Kidney (tissue), 14 donors: ENCODE data around the gene MRGPRE. TPM values are rescaled to one million over a fixed set of nuclear protein-coding genes. Genes with fewer than 3 reads are reported as not detected.

Experiments used
- DNase-seq, 5 donors: peaks; one replicate each; pipeline ENCODE4 v3.0.0-alpha.2; 2013 to 2020
- FAIRE-seq: peaks from 2 replicates; lab custom pipeline; 2012; peaks lifted over from hg19 to GRCh38; lab: Jason Lieb, UNC
- H3K27ac ChIP-seq, 2 donors: one replicate each; pipeline ENCODE4 v1.7.0; 2013; ENCODE audit warnings: low read depth in 2 of 2, low read length in 2 of 2, inconsistent platforms in 1 of 2
- H3K27me3 ChIP-seq: one replicate; pipeline ENCODE4 v1.7.1; 2013; ENCODE audit warnings: low read length, inconsistent platforms; ENCODE audit not compliant: control insufficient read depth, insufficient read depth
- H3K36me3 ChIP-seq, 3 donors: one replicate each; pipeline versions ENCODE4 v1.7.0 to v1.7.1; 2013; ENCODE audit warnings: low read length in 3 of 3, control low read depth in 1 of 3, inconsistent platforms in 1 of 3; ENCODE audit not compliant: insufficient read depth in 3 of 3, control insufficient read depth in 2 of 3
- H3K4me1 ChIP-seq, 3 donors: one replicate each; pipeline versions ENCODE4 v1.7.0 to v1.7.1; 2013; ENCODE audit warnings: low read length in 3 of 3, inconsistent platforms in 1 of 3, low read depth in 1 of 3; ENCODE audit not compliant: control insufficient read depth in 2 of 3, insufficient read depth in 2 of 3
- H3K4me3 ChIP-seq, 3 donors: one replicate each; pipeline versions ENCODE4 v1.7.0 to v1.8.1; 2013; ENCODE audit warnings: low read length in 3 of 3, control low read depth in 1 of 3, inconsistent platforms in 1 of 3
- H3K9ac ChIP-seq, 3 donors: one replicate each; pipeline versions ENCODE4 v1.7.0 to v1.7.1; 2013; ENCODE audit warnings: low read length in 3 of 3, control low read depth in 1 of 3, inconsistent platforms in 1 of 3
- H3K9me3 ChIP-seq, 3 donors: one replicate each; pipeline versions ENCODE4 v1.7.0 to v1.7.1; 2013; ENCODE audit warnings: low read length in 3 of 3, control low read depth in 1 of 3, inconsistent platforms in 1 of 3; ENCODE audit not compliant: control insufficient read depth in 2 of 3, insufficient read depth in 1 of 3
- CTCF ChIP-seq: IDR thresholded peaks from 3 replicates; pipeline ENCODE4 v1.5.1; 2012; ENCODE audit warnings: mild to moderate bottlenecking, moderate library complexity, borderline replicate concordance; ENCODE audit not compliant: insufficient read depth; ENCODE audit errors: extremely low read depth
- intact Hi-C: fragments of 100-400 bp; cut with DNase I; formaldehyde crosslinking; loops from one replicate; pipeline ENCODE4 v1.11.1; 2022
- polyA plus RNA-seq: library from polyadenylated mRNA; stranded (reverse); fragments of 350-450 nt; fragmentation: Illumina TruSeq; extraction: RNeasy Lipid Tissue Mini Kit (QIAGEN cat#74804); gene quantifications from one replicate; pipeline ENCODE4 v1.2.3, GENCODE V29; 2014; ENCODE audit warnings: low read depth, low replicate concordance; ENCODE audit not compliant: insufficient read depth
- total RNA-seq: library from RNA; stranded (reverse); fragmentation: NEBNext Ultra II Directional; extraction: Animal tissue kit (Norgen Biotek cat#: 25700); gene quantifications from one replicate; pipeline ENCODE4 v1.2.1, GENCODE V29; 2021
- donor health status: control.
- donor health status: control.
- donor health status: control.
- donor health status: control.
- donor health status: control.
- donor health status: DM: yes; HTN: yes; CAD: no.
- donor health status: Normal renal cell carcinoma (clear cell type).

The MRGPRE gene
- total and polyA plus RNA-seq, 2 donors from 2014 or later = 0.22 TPM; not detected in 1

- no peak overlapping the region for H3K27ac ChIP-seq
- intact Hi-C loops = no loop called here
- no peaks in the 10 kb centered on the region for H3K4me1 ChIP-seq
- H3K27me3 ChIP-seq = no peaks in the 10 kb centered on the region
- H3K9ac ChIP-seq = no peak overlapping the region
- DNase-seq = no peak
- H3K9me3 ChIP-seq = no peaks in the 10 kb centered on the region
- TF ChIP-seq CTCF = no peak
- no peak overlapping the region for H3K4me3 ChIP-seq
- H3K36me3 ChIP-seq = no peaks in the 10 kb centered on the region
- no peak for FAIRE-seq
These were observed 40.5 kb downstream of the MRGPRE start for GRCh38 chr11:3191586-3192324.

GRCh38 chr11:3190600-3190999, 41.6 kb downstream of the MRGPRE start:
- no peak overlapping the region for H3K4me3 ChIP-seq
- no peak overlapping the region for H3K9ac ChIP-seq
- FAIRE-seq = no peak
- H3K36me3 ChIP-seq = no peaks in the 10 kb centered on the region
- no peak for DNase-seq
- no peaks in the 10 kb centered on the region for H3K9me3 ChIP-seq
- no peak for TF ChIP-seq CTCF
- H3K4me1 ChIP-seq = no peaks in the 10 kb centered on the region
- intact Hi-C loops = no loop called here
- H3K27me3 ChIP-seq = no peaks in the 10 kb centered on the region
- no peak overlapping the region for H3K27ac ChIP-seq

GRCh38 chr11:3189886-3190583, 42.2 kb downstream of the MRGPRE start:
- H3K36me3 ChIP-seq = no peaks in the 10 kb centered on the region
- no peak overlapping the region for H3K9ac ChIP-seq
- no peaks in the 10 kb centered on the region for H3K27me3 ChIP-seq
- no peaks in the 10 kb centered on the region for H3K9me3 ChIP-seq
- no peak for TF ChIP-seq CTCF
- FAIRE-seq = no peak
- no peaks in the 10 kb centered on the region for H3K4me1 ChIP-seq
- DNase-seq = no peak
- H3K27ac ChIP-seq = no peak overlapping the region
- intact Hi-C loops = no loop called here
- no peak overlapping the region for H3K4me3 ChIP-seq
